OCI-LY3 (cell line): ENCODE data around the gene RABGAP1.

Experiments
- H2AFZ ChIP-seq: fragments of 200-600, 300-600 bp; shearing (Covaris generic); 2 replicates; pipeline ENCODE4 v1.6.0; 2014; ENCODE audit warnings: antibody characterized with exemption, low read depth, low read length
- H3K27ac ChIP-seq: fragments of 200-600, 300-600 bp; sonication (generic); 2 replicates; pipeline ENCODE4 v1.5.1; 2014; ENCODE audit warnings: mild to moderate bottlenecking, low read length, moderate library complexity, mixed read lengths
- H3K27me3 ChIP-seq: fragments of 200-600, 300-600 bp; sonication (generic); 2 replicates; pipeline ENCODE4 v1.6.1; 2014; ENCODE audit warnings: low read depth, low read length, mixed read lengths
- H3K36me3 ChIP-seq: fragments of 200-600, 300-600 bp; sonication (generic); replicated peaks from 2 replicates; pipeline ENCODE3; 2014; ENCODE audit warnings: low read depth, low read length, mixed read lengths
- H3K4me1 ChIP-seq: fragments of 300-600, 200-600 bp; sonication (generic); 2 replicates; pipeline ENCODE4 v1.6.1; 2014; ENCODE audit warnings: low read length, mixed read lengths
- H3K4me2 ChIP-seq: fragments of 200-600, 300-600 bp; sonication (generic); 2 replicates; pipeline ENCODE4 v1.6.1; 2014; ENCODE audit warnings: low read length, mixed read lengths
- H3K4me3 ChIP-seq: fragments of 300-600, 200-600 bp; sonication (generic); 2 replicates; pipeline ENCODE4 v1.5.1; 2014; ENCODE audit warnings: antibody characterized with exemption, mild to moderate bottlenecking, low read length, moderate library complexity
- H3K79me2 ChIP-seq: fragments of 300-600, 200-600 bp; shearing (Covaris generic); 2 replicates; pipeline ENCODE4 v1.6.1; 2014; ENCODE audit warnings: mild to moderate bottlenecking, low read length, mixed read lengths
- H3K9ac ChIP-seq: fragments of 300-600, 200-600 bp; shearing (Covaris generic); 2 replicates; pipeline ENCODE4 v1.6.0; 2014; ENCODE audit warnings: mild to moderate bottlenecking, low read length, moderate library complexity
- H3K9me3 ChIP-seq: fragments of 200-600, 300-600 bp; shearing (Covaris generic); 2 replicates; pipeline ENCODE4 v1.6.1; 2014; ENCODE audit warnings: low read length, mixed read lengths; ENCODE audit not compliant: insufficient read depth
- H4K20me1 ChIP-seq: fragments of 200-600, 300-600 bp; sonication (generic); 2 replicates; pipeline ENCODE4 v1.6.1; 2016; ENCODE audit warnings: low read length, mixed read lengths; ENCODE audit not compliant: insufficient read depth
- EZH2phosphoT487 ChIP-seq: fragments of 200-600 bp; shearing (Covaris generic); IDR thresholded peaks from 2 replicates; pipeline ENCODE4 v1.6.1; 2018; ENCODE audit warnings: antibody characterized with exemption, mixed run types, low read depth
- TF ChIP-seq, protein P1 (sequence below): fragments of 200-600, 300-600 bp; sonication (generic); IDR thresholded peaks from 2 replicates; pipeline ENCODE4 v1.5.1; 2014; ENCODE audit warnings: antibody characterized with exemption, low read length, low read depth

Gene RABGAP1

DNA sequence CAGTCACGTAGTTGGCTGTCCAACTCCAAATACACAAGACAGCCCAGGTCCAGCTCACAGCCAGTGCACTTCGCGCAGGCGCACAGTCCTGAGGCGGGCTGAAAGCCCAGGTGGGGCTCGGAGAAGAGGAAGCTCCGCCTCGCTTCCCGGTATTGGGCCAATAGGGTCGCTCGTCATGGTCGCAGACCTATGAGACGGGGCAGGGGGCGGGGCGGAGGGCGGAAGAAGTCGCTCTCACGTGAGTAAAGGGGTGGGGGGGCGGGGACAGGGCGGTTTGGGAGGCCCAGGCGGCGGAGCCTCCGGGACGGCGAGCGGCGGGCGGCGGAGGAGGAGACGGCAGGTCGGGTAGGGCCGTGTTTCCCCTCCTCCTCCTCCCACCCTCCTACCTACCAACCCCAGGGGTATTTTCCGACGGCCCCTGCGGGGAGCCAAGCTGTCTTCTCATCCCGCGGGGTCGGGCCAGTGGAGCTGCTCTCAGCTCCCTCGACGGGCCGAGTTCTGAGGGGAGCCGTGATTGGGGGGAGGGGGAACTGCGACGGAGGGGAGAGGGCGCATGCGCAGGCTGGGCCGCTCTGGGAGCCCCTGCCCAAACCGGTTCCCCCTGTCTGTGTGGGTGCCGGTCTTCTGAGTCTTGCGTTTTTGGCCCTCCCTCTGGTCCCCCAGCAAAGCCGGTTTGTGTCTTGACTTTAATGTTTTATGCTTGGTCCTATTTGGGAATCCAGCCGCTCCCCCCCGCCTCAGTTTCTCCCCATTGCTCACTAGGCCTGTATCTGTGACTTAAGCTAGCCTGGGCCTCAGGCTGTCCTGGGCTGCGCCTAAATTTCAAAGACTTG is at the start of gene RABGAP1:
RABGAP1 (plus strand) TSS at position 272 of the 833 bp plus-strand sequence. CDS start 16,040 bp downstream, outside the sequence.
- H3K4me1 ChIP-seq = peaks cover 34% of the 10 kb centered on the region
- TF ChIP-seq EZH2phosphoT487 = no peak
- TF ChIP-seq, protein P1, sequence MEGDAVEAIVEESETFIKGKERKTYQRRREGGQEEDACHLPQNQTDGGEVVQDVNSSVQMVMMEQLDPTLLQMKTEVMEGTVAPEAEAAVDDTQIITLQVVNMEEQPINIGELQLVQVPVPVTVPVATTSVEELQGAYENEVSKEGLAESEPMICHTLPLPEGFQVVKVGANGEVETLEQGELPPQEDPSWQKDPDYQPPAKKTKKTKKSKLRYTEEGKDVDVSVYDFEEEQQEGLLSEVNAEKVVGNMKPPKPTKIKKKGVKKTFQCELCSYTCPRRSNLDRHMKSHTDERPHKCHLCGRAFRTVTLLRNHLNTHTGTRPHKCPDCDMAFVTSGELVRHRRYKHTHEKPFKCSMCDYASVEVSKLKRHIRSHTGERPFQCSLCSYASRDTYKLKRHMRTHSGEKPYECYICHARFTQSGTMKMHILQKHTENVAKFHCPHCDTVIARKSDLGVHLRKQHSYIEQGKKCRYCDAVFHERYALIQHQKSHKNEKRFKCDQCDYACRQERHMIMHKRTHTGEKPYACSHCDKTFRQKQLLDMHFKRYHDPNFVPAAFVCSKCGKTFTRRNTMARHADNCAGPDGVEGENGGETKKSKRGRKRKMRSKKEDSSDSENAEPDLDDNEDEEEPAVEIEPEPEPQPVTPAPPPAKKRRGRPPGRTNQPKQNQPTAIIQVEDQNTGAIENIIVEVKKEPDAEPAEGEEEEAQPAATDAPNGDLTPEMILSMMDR = no peak
- peak within 1 kb of the TSS; percentile 20; the same call in 1 of the 2 replicates for H2AFZ ChIP-seq
- H3K4me2 ChIP-seq = peak within 1 kb of the TSS; percentile 95
- H3K27me3 ChIP-seq = no peaks in the 10 kb centered on the region
- H3K27ac ChIP-seq = peak within 1 kb of the TSS; percentile 64
- peak within 1 kb of the TSS; percentile 90 for H3K9ac ChIP-seq
- H4K20me1 ChIP-seq = peaks cover 9% of the 10 kb centered on the region
- peaks cover 18% of the 10 kb centered on the region for H3K36me3 ChIP-seq
- H3K4me3 ChIP-seq = peak within 1 kb of the TSS; percentile 92
- peaks cover 59% of the 10 kb centered on the region for H3K79me2 ChIP-seq
- no peaks in the 10 kb centered on the region for H3K9me3 ChIP-seq

DNA sequence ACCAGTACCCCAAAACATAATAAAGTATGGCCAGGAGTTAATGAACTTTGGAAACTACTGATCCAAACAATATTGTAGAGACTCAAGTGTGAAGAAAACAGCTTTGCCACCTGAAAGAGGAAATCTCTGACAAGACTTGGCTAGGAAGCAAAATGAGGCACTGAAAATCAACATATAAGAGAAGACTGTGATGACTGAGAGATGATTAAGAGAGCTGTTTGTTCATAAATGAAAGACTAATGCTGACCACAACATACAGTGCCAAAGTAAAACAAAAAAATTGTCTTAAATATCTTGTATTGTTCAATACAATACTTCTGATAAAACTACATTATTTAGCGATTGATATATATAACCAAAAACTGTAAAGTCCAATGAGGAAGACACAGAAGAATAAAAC is 42.9 kb upstream of the RABGAP1 start:
- TF ChIP-seq, protein P1 = no peak
- TF ChIP-seq EZH2phosphoT487 = no peak
- Histone ChIP-seq H4K20me1 (0 out of 2 replicates have a peak, but pooled peaks cover 7% of the 10 kb centered on the region), H3K9me3 (no peaks in the 10 kb centered on the region), H3K36me3 (peaks cover 22% of the 10 kb centered on the region), H3K27ac (no peak overlapping the region), H3K9ac (no peak overlapping the region), H3K4me1 (peaks cover 22% of the 10 kb centered on the region), H3K27me3 (no peaks in the 10 kb centered on the region), H3K4me3 (no peak overlapping the region), H3K79me2 (peaks cover 78% of the 10 kb centered on the region), H2AFZ (no peak overlapping the region), H3K4me2 (no peak overlapping the region)

DNA sequence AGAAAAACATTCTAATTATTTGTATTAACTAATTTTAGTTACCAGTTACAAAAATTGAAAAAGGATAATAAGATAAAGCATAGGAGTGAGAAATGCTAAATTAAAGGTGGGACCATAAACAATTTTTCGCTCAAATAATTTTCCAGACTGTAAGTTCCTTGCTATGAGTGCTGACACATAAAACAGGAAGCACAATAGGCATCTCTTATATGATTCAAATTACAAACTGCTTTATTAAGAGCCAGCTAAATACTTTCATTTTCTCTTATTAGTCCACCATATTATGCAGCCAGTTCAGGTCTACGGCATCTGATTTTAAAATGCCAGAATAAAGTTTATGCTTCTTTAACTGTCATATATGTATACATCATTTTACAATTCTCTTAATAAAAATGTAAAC is 40.0 kb upstream of the RABGAP1 start:
- H4K20me1 ChIP-seq = 0 out of 2 replicates have a peak, but pooled peaks cover 7% of the 10 kb centered on the region

DNA sequence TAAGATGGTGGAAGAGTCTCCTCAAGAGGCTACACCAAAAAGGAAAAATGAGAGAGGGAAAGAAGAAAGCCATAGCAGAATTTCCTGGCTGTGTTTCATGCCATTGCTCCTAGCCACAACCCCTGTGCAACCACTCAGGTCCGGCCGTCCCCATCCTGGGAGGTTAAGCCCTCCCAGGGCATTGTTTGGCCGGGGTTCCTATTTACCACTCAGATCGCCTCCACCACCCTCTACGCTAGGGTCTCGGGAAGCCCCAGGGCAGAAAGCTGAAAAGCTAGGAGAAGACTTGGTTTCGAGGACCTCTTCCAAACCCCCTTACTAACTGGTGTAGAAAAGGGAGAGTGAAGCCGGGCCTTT is 36.4 kb upstream of the RABGAP1 start:
- Histone ChIP-seq H3K4me2 (peak overlapping the region; percentile 93), H3K9ac (peak overlapping the region; percentile 97), H3K9me3 (no peaks in the 10 kb centered on the region), H3K4me3 (peak overlapping the region; percentile 98), H2AFZ (no peak overlapping the region), H3K79me2 (peaks cover 75% of the 10 kb centered on the region), H3K4me1 (peaks cover 25% of the 10 kb centered on the region), H3K27ac (peak overlapping the region; percentile 80), H3K27me3 (no peaks in the 10 kb centered on the region), H4K20me1 (0 out of 2 replicates have a peak, but pooled peaks cover 7% of the 10 kb centered on the region), H3K36me3 (peaks cover 4% of the 10 kb centered on the region)
- no peak for TF ChIP-seq EZH2phosphoT487
- TF ChIP-seq, protein P1 = no peak

More for the DNA sequence above, 40.0 kb upstream of the RABGAP1 start:
- Histone ChIP-seq H3K4me1 (peaks cover 25% of the 10 kb centered on the region), H3K27ac (no peak overlapping the region), H3K79me2 (peaks cover 86% of the 10 kb centered on the region), H2AFZ (no peak overlapping the region), H3K4me3 (peak overlapping the region; percentile 48), H3K9me3 (no peaks in the 10 kb centered on the region), H3K27me3 (no peaks in the 10 kb centered on the region), H3K36me3 (peaks cover 7% of the 10 kb centered on the region), H3K4me2 (peak overlapping the region; percentile 53), H3K9ac (peak overlapping the region; percentile 6)
- TF ChIP-seq, protein P1 = no peak
- TF ChIP-seq EZH2phosphoT487 = no peak
